Measurements from ENCODE around the gene IFT172. TPM values are rescaled to one million over a fixed set of nuclear protein-coding genes. Genes with fewer than 3 reads are reported as not detected.

Gene IFT172
- total RNA-seq, 1 experiment from 2014 or later, result 25.3 TPM

GRCh38 chr2:27412419-27413152 lies 77.0 kb downstream of the IFT172 start:
- Mint-ChIP-seq H3K4me1 (peaks cover 11% of the 10 kb centered on the region), H3K27me3 (ENCODE audit: low read depth) (peaks cover 13% of the 10 kb centered on the region), H3K9me3 (peaks cover 8% of the 10 kb centered on the region), H3K27ac (no peak overlapping the region), H3K4me3 (no peak overlapping the region), H3K36me3 (peaks cover 4% of the 10 kb centered on the region; the same call in 1 of the 2 replicates)
- ChIA-PET POLR2A (no interaction called here), CTCF (no interaction called here)
- no peak for DNase-seq (ENCODE audit: low spot score)
- TF ChIP-seq, protein P1, sequence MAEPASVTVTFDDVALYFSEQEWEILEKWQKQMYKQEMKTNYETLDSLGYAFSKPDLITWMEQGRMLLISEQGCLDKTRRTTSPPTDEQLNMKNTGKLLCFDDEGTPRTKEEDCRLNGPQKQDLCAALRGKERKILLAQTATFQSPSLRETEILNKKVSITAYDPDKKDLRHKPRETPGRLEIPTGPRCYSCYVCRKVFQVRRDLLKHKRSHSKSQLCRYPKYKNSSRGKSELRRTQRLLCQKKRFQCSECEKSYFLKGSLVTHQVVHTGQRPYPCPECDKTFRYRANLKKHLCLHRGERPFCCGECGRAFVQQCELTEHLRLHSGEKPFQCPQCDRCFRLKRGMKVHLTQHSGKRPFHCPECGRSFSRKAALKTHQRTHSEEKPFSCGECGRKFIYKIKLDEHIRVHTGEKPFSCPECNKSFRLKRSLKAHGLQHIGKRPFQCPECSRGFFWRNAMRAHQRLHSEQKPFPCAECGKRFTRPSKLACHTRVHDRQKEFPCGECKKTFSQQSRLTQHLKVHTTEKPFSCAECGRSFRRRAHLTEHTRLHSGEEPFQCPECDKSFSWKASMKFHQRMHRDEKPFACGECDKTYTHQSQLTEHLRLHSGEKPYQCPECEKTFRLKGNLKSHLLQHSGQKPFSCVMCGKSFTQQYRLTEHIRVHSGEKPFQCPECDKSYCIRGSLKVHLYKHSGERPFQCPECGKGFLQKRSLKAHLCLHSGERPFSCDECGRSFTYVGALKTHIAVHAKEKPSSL (CRISPR knock-in tag; conservative IDR thresholded peaks at IDR 0.05), result no peak
- TF ChIP-seq ELF4 (CRISPR knock-in tag; IDR thresholded peaks at IDR 0.05; ENCODE audit: low read depth) (no peak), IRF2 (CRISPR knock-in tag; IDR thresholded peaks at IDR 0.05; ENCODE audit: borderline replicate concordance, low read depth) (no peak), E2F1 (CRISPR knock-in tag; IDR thresholded peaks at IDR 0.05) (no peak), MXD4 (CRISPR knock-in tag; IDR thresholded peaks at IDR 0.05; ENCODE audit: borderline replicate concordance) (no peak), NFE2L1 (CRISPR knock-in tag; IDR thresholded peaks at IDR 0.05) (no peak), RELA (CRISPR knock-in tag; IDR thresholded peaks at IDR 0.05; ENCODE audit: borderline replicate concordance) (no peak), SP1 (CRISPR knock-in tag; conservative IDR thresholded peaks at IDR 0.05) (no peak), NFYB (CRISPR knock-in tag; conservative IDR thresholded peaks at IDR 0.05; ENCODE audit: low read depth) (no peak), OVOL2 (CRISPR knock-in tag; IDR thresholded peaks at IDR 0.05; ENCODE audit: borderline replicate concordance) (no peak)
- TF ChIP-seq, protein P2, sequence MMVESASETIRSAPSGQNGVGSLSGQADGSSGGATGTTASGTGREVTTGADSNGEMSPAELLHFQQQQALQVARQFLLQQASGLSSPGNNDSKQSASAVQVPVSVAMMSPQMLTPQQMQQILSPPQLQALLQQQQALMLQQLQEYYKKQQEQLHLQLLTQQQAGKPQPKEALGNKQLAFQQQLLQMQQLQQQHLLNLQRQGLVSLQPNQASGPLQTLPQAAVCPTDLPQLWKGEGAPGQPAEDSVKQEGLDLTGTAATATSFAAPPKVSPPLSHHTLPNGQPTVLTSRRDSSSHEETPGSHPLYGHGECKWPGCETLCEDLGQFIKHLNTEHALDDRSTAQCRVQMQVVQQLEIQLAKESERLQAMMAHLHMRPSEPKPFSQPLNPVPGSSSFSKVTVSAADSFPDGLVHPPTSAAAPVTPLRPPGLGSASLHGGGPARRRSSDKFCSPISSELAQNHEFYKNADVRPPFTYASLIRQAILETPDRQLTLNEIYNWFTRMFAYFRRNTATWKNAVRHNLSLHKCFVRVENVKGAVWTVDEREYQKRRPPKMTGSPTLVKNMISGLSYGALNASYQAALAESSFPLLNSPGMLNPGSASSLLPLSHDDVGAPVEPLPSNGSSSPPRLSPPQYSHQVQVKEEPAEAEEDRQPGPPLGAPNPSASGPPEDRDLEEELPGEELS (CRISPR knock-in tag; IDR thresholded peaks at IDR 0.05), result no peak
- ATAC-seq, result no peak

- H3K4me1 Mint-ChIP-seq, result peaks cover 18% of the 10 kb centered on the region
- CTCF ChIA-PET, result interaction anchor here (0.6 to 3.9 kb wide), 7 partner anchors 9 to 274 kb away, joined by 3 to 52 read pairs (median 4); partner anchors contain the start of genes NRBP1, ZNF512 and ZNF513
- DNase-seq (ENCODE audit: low spot score) (peak; percentile 98), ATAC-seq (peak; percentile 92)
- peaks cover 13% of the 10 kb centered on the region for H3K27me3 Mint-ChIP-seq (ENCODE audit: low read depth)
- H3K9me3 Mint-ChIP-seq, result peaks cover 8% of the 10 kb centered on the region
- POLR2A ChIA-PET, result interaction anchor here (0.6 to 2.5 kb wide), 3 partner anchors 19 to 232 kb away, joined by 3 to 28 read pairs (median 3); partner anchors contain the start of genes NRBP1 and ZNF513
- H3K27ac Mint-ChIP-seq, result peak within 1 kb of the TSS; percentile 97
- H3K4me3 Mint-ChIP-seq, result peak within 1 kb of the TSS; percentile 84
- H3K36me3 Mint-ChIP-seq, result peaks cover 13% of the 10 kb centered on the region
- peak; percentile 92 for TF ChIP-seq ETV6 (CRISPR knock-in tag; IDR thresholded peaks at IDR 0.05)
- peak; percentile 42; the same call in 1 of the 2 replicates for TF ChIP-seq ZBTB21 (CRISPR knock-in tag; IDR thresholded peaks at IDR 0.05; ENCODE audit: borderline replicate concordance)
- TF ChIP-seq USF2 (CRISPR knock-in tag; IDR thresholded peaks at IDR 0.05), result peak; percentile 22; the same call in 1 of the 2 replicates
- 0 out of 2 replicates have a peak, but pooled peaks have one; percentile 79 for TF ChIP-seq NR3C1 (CRISPR knock-in tag; conservative IDR thresholded peaks at IDR 0.05; ENCODE audit: low read depth)
- TF ChIP-seq, protein P3, sequence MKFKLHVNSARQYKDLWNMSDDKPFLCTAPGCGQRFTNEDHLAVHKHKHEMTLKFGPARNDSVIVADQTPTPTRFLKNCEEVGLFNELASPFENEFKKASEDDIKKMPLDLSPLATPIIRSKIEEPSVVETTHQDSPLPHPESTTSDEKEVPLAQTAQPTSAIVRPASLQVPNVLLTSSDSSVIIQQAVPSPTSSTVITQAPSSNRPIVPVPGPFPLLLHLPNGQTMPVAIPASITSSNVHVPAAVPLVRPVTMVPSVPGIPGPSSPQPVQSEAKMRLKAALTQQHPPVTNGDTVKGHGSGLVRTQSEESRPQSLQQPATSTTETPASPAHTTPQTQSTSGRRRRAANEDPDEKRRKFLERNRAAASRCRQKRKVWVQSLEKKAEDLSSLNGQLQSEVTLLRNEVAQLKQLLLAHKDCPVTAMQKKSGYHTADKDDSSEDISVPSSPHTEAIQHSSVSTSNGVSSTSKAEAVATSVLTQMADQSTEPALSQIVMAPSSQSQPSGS (CRISPR knock-in tag; IDR thresholded peaks at IDR 0.05; ENCODE audit: borderline replicate concordance, low read depth), result 0 out of 2 replicates have a peak, but pooled peaks have one; percentile 73
- peak; percentile 95 for TF ChIP-seq E2F5 (CRISPR knock-in tag; IDR thresholded peaks at IDR 0.05)
- peak; percentile 87; the same call in 1 of the 2 replicates for TF ChIP-seq ZNF232 (CRISPR knock-in tag; IDR thresholded peaks at IDR 0.05)
- TF ChIP-seq PREB (CRISPR knock-in tag; IDR thresholded peaks at IDR 0.05; ENCODE audit: borderline replicate concordance), result peak; percentile 41
- TF ChIP-seq TP53 (CRISPR knock-in tag; IDR thresholded peaks at IDR 0.05), result peak; percentile 70; the same call in 1 of the 2 replicates
- TF ChIP-seq ZBTB43 (CRISPR knock-in tag; IDR thresholded peaks at IDR 0.05), result peak; percentile 20; the same call in 1 of the 2 replicates
Observed at GRCh38 chr2:27409321-27410073, 80.0 kb downstream of the IFT172 start, which contains the start of gene PPM1G. TSS of gene PPM1G (minus strand) at chr2:27409591. CDS start at chr2:27409422, 169 bp downstream.

Measured in WTC11 (cell line).